Naive thymus-derived CD4-positive, alpha-beta T cell (primary cell): ENCODE measurements around the gene TBC1D1. TPM values are rescaled to one million over a fixed set of nuclear protein-coding genes. Genes with fewer than 3 reads are reported as not detected.
A peak's percentile ranks its signal among the peaks of the same experiment; 100 is the strongest.

Source experiments
- ATAC-seq: fragments of 150-1000 bp; cut with Tn5 transposase; 2 replicates; pipeline ENCODE4 v1.10.0; 2021; ENCODE audit warnings: mild to moderate bottlenecking, moderate library complexity
- CTCF ChIA-PET: fragments of 350-600 bp; sonication (Branson Sonifier 250); formaldehyde crosslinking; loops from one replicate; lab custom pipeline; 2021; ENCODE audit warnings: antibody characterized with exemption; lab: Charles Lee
- POLR2A ChIA-PET: fragments of 350-600 bp; sonication (Branson Sonifier 250); formaldehyde crosslinking; loops from one replicate; lab custom pipeline; 2021; ENCODE audit warnings: antibody characterized with exemption, inconsistent platforms; lab: Charles Lee
- DNase-seq, 9 donors: peaks; one replicate each; pipeline versions ENCODE4 v3.0.0 to v3.0.0-alpha.2; 2020 to 2022; ENCODE audit warnings: mixed read lengths in 1 of 9
- H3K27ac ChIP-seq: one replicate; pipeline ENCODE4 v1.7.0; 2013; ENCODE audit warnings: mild to moderate bottlenecking, low read depth, low read length, moderate library complexity
- H3K27me3 ChIP-seq, 2 donors: one replicate each; pipeline ENCODE4 v1.7.0; 2013; ENCODE audit warnings: low read length in 2 of 2, mild to moderate bottlenecking in 2 of 2, moderate library complexity in 2 of 2; ENCODE audit not compliant: control insufficient read depth in 2 of 2, insufficient read depth in 2 of 2
- H3K36me3 ChIP-seq, 3 experiments: 1 replicate in 2 of 3; 2 replicates in 1 of 3; pipeline ENCODE4 v1.7.0; 2013; ENCODE audit warnings: low read length in 3 of 3, mild to moderate bottlenecking in 3 of 3, moderate library complexity in 1 of 3; ENCODE audit not compliant: insufficient read depth in 3 of 3, control insufficient read depth in 2 of 3
- H3K4me1 ChIP-seq, 2 donors: one replicate each; pipeline ENCODE4 v1.7.0; 2013; ENCODE audit warnings: low read length in 2 of 2, mild to moderate bottlenecking in 2 of 2, moderate library complexity in 1 of 2; ENCODE audit not compliant: control insufficient read depth in 2 of 2, insufficient read depth in 2 of 2
- H3K4me3 ChIP-seq: 2 replicates; pipeline ENCODE4 v1.7.0; 2013; ENCODE audit warnings: mild to moderate bottlenecking, low read length
- H3K9me3 ChIP-seq, 3 experiments: 1 replicate in 2 of 3; 2 replicates in 1 of 3; pipeline ENCODE4 v1.7.0; 2013; ENCODE audit warnings: low read length in 3 of 3; ENCODE audit not compliant: control insufficient read depth in 2 of 3
- H3K27ac Mint-ChIP-seq, 9 donors: one replicate each; pipeline ENCODE4 v1.8.0; 2020 to 2022; ENCODE audit warnings: mixed read lengths in 9 of 9, mild to moderate bottlenecking in 8 of 9, moderate library complexity in 5 of 9, inconsistent platforms in 2 of 9
- H3K27me3 Mint-ChIP-seq, 5 donors: one replicate each; pipeline ENCODE4 v1.8.0; 2021 to 2022; ENCODE audit warnings: mixed read lengths in 5 of 5, mild to moderate bottlenecking in 1 of 5
- H3K36me3 Mint-ChIP-seq, 5 donors: one replicate each; pipeline ENCODE4 v1.8.0; 2020 to 2022; ENCODE audit warnings: mixed read lengths in 5 of 5, mild to moderate bottlenecking in 3 of 5, inconsistent platforms in 1 of 5
- H3K4me1 Mint-ChIP-seq, 7 donors: one replicate each; pipeline ENCODE4 v1.8.0; 2020 to 2022; ENCODE audit warnings: mixed read lengths in 7 of 7, mild to moderate bottlenecking in 3 of 7, inconsistent platforms in 1 of 7
- H3K4me3 Mint-ChIP-seq, 10 donors: one replicate each; pipeline ENCODE4 v1.8.0; 2020 to 2022; ENCODE audit warnings: mild to moderate bottlenecking in 10 of 10, mixed read lengths in 10 of 10, moderate library complexity in 6 of 10, inconsistent platforms in 2 of 10
- H3K9me3 Mint-ChIP-seq, 11 donors: one replicate each; pipeline ENCODE4 v1.8.0; 2020 to 2022; ENCODE audit warnings: mixed read lengths in 11 of 11, mild to moderate bottlenecking in 4 of 11, inconsistent platforms in 1 of 11, moderate library complexity in 1 of 11
- intact Hi-C, 2 donors: fragments of 100-400 bp; cut with micrococcal nuclease; formaldehyde crosslinking; loops; one replicate each; pipeline ENCODE4 v1.15.1; 2023
- polyA plus RNA-seq, 2 donors: library from polyadenylated mRNA; unstranded; fragments of 300-500 nt; fragmentation: Illumina TruSeq; gene quantifications; one replicate each; pipeline ENCODE4 v1.2.3, GENCODE V29; 2021
- total RNA-seq, 6 experiments: library from RNA in 5 of 6; stranded (reverse) in 5 of 6; gene quantifications; 1 replicate in 5 of 6; 2 replicates in 1 of 6; pipeline ENCODE4 v1.2.3 and lab custom pipeline; 2021 to 2026

TBC1D1 gene, protein sequence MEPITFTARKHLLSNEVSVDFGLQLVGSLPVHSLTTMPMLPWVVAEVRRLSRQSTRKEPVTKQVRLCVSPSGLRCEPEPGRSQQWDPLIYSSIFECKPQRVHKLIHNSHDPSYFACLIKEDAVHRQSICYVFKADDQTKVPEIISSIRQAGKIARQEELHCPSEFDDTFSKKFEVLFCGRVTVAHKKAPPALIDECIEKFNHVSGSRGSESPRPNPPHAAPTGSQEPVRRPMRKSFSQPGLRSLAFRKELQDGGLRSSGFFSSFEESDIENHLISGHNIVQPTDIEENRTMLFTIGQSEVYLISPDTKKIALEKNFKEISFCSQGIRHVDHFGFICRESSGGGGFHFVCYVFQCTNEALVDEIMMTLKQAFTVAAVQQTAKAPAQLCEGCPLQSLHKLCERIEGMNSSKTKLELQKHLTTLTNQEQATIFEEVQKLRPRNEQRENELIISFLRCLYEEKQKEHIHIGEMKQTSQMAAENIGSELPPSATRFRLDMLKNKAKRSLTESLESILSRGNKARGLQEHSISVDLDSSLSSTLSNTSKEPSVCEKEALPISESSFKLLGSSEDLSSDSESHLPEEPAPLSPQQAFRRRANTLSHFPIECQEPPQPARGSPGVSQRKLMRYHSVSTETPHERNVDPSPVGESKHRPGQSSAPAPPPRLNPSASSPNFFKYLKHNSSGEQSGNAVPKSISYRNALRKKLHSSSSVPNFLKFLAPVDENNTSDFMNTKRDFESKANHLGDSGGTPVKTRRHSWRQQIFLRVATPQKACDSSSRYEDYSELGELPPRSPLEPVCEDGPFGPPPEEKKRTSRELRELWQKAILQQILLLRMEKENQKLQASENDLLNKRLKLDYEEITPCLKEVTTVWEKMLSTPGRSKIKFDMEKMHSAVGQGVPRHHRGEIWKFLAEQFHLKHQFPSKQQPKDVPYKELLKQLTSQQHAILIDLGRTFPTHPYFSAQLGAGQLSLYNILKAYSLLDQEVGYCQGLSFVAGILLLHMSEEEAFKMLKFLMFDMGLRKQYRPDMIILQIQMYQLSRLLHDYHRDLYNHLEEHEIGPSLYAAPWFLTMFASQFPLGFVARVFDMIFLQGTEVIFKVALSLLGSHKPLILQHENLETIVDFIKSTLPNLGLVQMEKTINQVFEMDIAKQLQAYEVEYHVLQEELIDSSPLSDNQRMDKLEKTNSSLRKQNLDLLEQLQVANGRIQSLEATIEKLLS (N-terminal part only)
- 10 to 100 TPM; 44.6 to 66.8 (median 49.6) TPM for total RNA-seq
- 10 to 100 TPM; 19.4 to 27.6 TPM for polyA plus RNA-seq
- 83.2 reads per million, percentile 81 among the genes with 10 or more reads in this experiment for total RNA-seq (lab: John Stamatoyannopoulos, UW)

DNA sequence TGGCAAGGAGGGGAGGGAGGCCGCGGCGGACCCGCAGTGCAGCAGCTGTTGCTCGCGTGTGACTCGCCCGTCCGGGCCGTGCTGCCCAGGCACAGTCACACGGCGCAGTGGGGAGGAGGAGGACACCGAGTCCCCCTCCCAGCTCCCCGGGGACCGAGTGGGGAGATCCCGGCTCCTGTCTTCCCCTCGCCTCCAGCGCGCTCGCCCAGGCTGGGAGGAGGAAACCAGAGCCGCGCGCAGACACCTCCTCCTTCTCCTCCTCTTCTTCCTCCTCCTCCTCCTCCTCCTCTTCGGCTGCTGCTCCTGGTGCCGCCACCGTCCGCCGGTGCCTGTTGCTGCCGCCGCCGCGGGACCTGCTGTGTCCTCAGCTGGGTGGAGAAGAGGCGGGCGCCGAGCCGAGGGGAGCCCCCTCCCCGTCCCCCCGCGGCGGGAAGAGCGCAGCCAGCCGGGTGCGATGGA, at the start of gene TBC1D1:
TSS of gene TBC1D1 (plus strand) at position 284 of the 459 bp plus-strand sequence. CDS start 11,012 bp downstream, outside the sequence.
- CTCF ChIA-PET, result interaction anchor here (0.6 to 1.0 kb wide), 3 partner anchors 87 to 288 kb away, joined by 3 read pairs; no protein-coding TSS in a partner anchor
- Mint-ChIP-seq H3K36me3 (peaks cover 0 to 9% (median 0%) of the 10 kb centered on the region in 5 donors), H3K4me3 (peak within 1 kb of the TSS; percentile 88 to 100 (median 96)), H3K4me1 (peaks cover 22 to 59% (median 48%) of the 10 kb centered on the region in 7 donors), H3K27me3 (peaks cover 0 to 5% (median 0%) of the 10 kb centered on the region in 5 donors), H3K27ac (peak within 1 kb of the TSS; percentile 86 to 97 (median 92)), H3K9me3 (no peaks in the 10 kb centered on the region)
- H3K27me3 ChIP-seq, result no peaks in the 10 kb centered on the region
- intact Hi-C loops, result loop anchor here (1.0 to 5.0 kb wide), 15 partner anchors 18 to 1504 kb away; partner anchors contain the start of genes PGM2 (in 2 of the 2), KLF3 (in 1 of the 2), RELL1 (in 1 of the 2) and TLR6 (in 1 of the 2)
- no peaks in the 10 kb centered on the region for H3K9me3 ChIP-seq
- H3K36me3 ChIP-seq, result peaks cover 0 to 2% (median 0%) of the 10 kb centered on the region in 3 experiments
- peak within 1 kb of the TSS; percentile 51 for H3K4me3 ChIP-seq
- DNase-seq (peak in 1 of 9 donors; percentile 43), ATAC-seq (peak; percentile 49)
- peaks cover 10 to 25% of the 10 kb centered on the region in 2 donors for H3K4me1 ChIP-seq
- peak within 1 kb of the TSS; percentile 69 for H3K27ac ChIP-seq
- POLR2A ChIA-PET, result interaction anchor here (0.6 to 2.6 kb wide), 6 partner anchors 20 to 1639 kb away, joined by 3 to 15 read pairs (median 4); partner anchors contain the start of gene PGM2

DNA sequence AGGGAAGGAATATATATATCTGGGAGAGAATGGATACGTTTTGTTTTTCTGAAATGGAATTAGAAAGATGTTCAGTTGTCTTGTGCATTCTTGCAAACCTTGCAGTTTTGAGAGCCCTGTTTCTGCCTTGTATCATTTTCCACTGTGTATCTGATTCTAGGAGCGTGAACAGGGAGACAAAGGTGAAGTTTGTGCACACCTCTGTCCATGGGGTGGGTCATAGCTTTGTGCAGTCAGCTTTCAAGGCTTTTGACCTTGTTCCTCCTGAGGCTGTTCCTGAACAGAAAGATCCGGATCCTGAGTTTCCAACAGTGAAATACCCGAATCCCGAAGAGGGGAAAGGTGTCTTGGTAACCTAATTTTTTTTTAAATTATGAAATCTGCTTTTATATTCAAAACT, 46.7 kb upstream of the TBC1D1 start:
- ChIA-PET CTCF (no interaction called here), POLR2A (interaction anchor here (1.2 kb wide), 1 partner anchor 47 kb away, joined by 3 read pairs; the partner anchor contains the start of gene TBC1D1)
- Mint-ChIP-seq H3K27me3 (no peaks in the 10 kb centered on the region), H3K27ac (no peak overlapping the region), H3K4me3 (no peak overlapping the region), H3K4me1 (peaks cover 0 to 5% (median 0%) of the 10 kb centered on the region in 7 donors), H3K36me3 (peaks cover 9 to 53% (median 26%) of the 10 kb centered on the region in 5 donors), H3K9me3 (no peaks in the 10 kb centered on the region)
- DNase-seq, result no peak
- ATAC-seq, result no peak
- Histone ChIP-seq H3K9me3 (no peaks in the 10 kb centered on the region), H3K27ac (no peak overlapping the region), H3K27me3 (no peaks in the 10 kb centered on the region), H3K36me3 (peaks cover 4 to 73% (median 11%) of the 10 kb centered on the region in 3 experiments), H3K4me1 (no peaks in the 10 kb centered on the region), H3K4me3 (no peak overlapping the region)
- intact Hi-C loops, result no loop called here

DNA sequence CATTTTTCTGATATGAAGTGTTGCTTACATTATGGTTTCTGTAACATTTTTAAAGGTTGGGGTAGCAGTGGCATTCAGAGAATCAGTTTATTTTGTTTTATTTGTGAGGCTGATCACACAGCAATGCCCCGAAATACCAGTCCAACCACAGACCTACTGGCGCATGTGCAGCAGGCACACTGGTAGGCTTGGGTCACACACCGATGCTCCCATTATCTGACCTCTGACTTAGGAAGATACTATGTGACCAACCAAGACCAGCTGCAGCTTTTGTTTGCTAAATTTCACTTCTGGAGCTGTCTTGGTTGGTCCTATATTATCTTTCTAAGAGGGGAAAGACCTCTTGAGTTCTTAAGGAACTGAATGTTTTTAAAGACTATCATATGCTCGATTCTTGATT, 45.7 kb upstream of the TBC1D1 start:
- DNase-seq, result no peak
- Histone ChIP-seq H3K9me3 (no peaks in the 10 kb centered on the region), H3K27ac (no peak overlapping the region), H3K27me3 (no peaks in the 10 kb centered on the region), H3K4me3 (no peak overlapping the region), H3K4me1 (no peaks in the 10 kb centered on the region), H3K36me3 (peaks cover 4 to 63% (median 11%) of the 10 kb centered on the region in 3 experiments)
- CTCF ChIA-PET, result no interaction called here
- ATAC-seq, result no peak
- Mint-ChIP-seq H3K27me3 (no peaks in the 10 kb centered on the region), H3K27ac (no peak overlapping the region), H3K4me3 (no peak overlapping the region), H3K9me3 (no peaks in the 10 kb centered on the region), H3K4me1 (peaks cover 0 to 5% (median 0%) of the 10 kb centered on the region in 7 donors), H3K36me3 (peaks cover 9 to 56% (median 27%) of the 10 kb centered on the region in 5 donors)
- POLR2A ChIA-PET, result no interaction called here
- intact Hi-C loops, result no loop called here

DNA sequence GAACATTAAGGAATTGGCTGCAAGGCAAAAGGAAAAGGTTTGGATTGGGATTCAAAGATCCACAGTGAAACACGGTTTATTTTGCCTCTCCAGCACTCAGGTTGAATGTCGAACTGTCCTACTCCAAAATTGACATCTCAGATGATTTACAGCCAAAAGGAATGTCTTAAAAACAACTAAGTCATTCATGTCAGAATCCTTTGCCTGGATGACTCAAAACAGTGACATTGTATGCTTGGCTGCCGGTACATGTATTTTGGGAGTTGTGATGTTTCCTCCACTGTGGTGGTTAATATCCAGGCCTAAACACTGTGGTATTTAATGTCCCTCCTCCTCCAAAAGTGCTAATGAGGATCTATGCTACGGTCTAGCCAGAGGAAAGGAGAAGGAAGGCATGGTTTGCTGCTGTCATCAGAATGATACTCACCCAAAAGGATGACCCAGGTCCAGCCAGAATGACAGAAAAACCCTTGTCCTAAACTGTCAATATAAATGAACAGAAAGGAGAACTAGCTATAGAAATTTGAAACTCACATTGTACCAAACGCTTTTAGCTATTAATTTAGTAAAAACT, 43.5 kb upstream of the TBC1D1 start:
- peaks cover 0 to 3% (median 0%) of the 10 kb centered on the region in 7 donors for H3K4me1 Mint-ChIP-seq
- ATAC-seq (no peak), DNase-seq (no peak)
- POLR2A ChIA-PET, result no interaction called here
- H3K27ac Mint-ChIP-seq, result no peak overlapping the region
- Histone ChIP-seq H3K4me3 (no peak overlapping the region), H3K27me3 (no peaks in the 10 kb centered on the region), H3K27ac (no peak overlapping the region), H3K4me1 (no peaks in the 10 kb centered on the region), H3K36me3 (peaks cover 4 to 62% (median 11%) of the 10 kb centered on the region in 3 experiments), H3K9me3 (no peaks in the 10 kb centered on the region)
- intact Hi-C loops, result no loop called here
- H3K4me3 Mint-ChIP-seq, result no peak overlapping the region
- CTCF ChIA-PET, result no interaction called here
- H3K27me3 Mint-ChIP-seq, result no peaks in the 10 kb centered on the region
- H3K36me3 Mint-ChIP-seq, result peaks cover 9 to 57% (median 28%) of the 10 kb centered on the region in 5 donors
- H3K9me3 Mint-ChIP-seq, result no peaks in the 10 kb centered on the region

DNA sequence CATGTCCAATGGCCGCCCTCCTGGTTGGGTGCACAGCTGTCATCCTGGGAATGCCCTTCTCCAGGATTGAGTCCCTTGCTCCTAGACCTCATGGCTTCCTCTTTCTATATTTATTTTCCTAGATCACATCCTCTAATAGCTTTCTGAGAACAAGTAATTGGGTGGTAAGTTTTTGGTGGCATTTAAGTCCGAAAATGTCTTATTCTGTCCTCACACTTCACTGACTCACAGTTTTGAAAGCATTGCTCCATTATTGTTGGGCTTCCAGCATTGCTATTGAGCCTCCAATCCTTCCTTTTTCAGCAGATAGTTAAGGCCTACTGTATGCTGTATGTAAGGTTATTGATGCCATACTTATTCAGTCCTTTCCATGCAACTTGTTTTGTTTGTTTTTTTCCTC, 38.5 kb upstream of the TBC1D1 start:
- ChIA-PET CTCF (interaction anchor here (0.8 kb wide), 1 partner anchor 210 kb away, joined by 4 read pairs; no protein-coding TSS in a partner anchor), POLR2A (interaction anchor here (1.3 kb wide), 1 partner anchor 26 kb away, joined by 3 read pairs; the partner anchor contains the start of gene PGM2)
- Histone ChIP-seq H3K27ac (no peak overlapping the region), H3K9me3 (no peaks in the 10 kb centered on the region), H3K27me3 (no peaks in the 10 kb centered on the region), H3K4me1 (no peaks in the 10 kb centered on the region), H3K4me3 (no peak overlapping the region), H3K36me3 (peaks cover 2 to 40% (median 2%) of the 10 kb centered on the region in 3 experiments)
- DNase-seq (no peak), ATAC-seq (no peak)
- Mint-ChIP-seq H3K27me3 (no peaks in the 10 kb centered on the region), H3K36me3 (peaks cover 13 to 53% (median 21%) of the 10 kb centered on the region in 5 donors), H3K4me1 (peaks cover 0 to 6% (median 0%) of the 10 kb centered on the region in 7 donors), H3K9me3 (no peaks in the 10 kb centered on the region), H3K4me3 (no peak overlapping the region), H3K27ac (peak overlapping the region in 1 of 9 donors; percentile 4)
- intact Hi-C loops, result no loop called here
